ENCODE results near the gene DENND1A.

DNA sequence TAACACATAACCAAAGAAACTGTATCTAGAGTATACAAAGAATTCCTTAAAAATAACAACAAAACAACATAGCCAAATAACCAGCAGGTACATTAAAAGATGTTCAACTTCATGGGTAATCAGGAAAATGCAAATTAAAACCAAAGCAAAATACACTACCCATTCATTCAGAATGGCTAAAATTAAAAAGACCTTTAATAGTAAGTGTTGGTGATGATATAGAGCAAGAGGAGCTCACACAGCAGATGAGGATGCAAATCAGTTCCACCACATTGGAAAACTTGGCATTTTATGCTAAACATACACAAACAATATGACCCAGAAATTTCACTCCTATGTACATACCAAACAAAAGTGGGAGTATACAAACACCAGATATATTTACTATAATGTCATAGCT is 97.8 kb downstream of the DENND1A start:
- no peak for TF ChIP-seq POLR2AphosphoS5 (IDR thresholded peaks at IDR 0.05)
- TF ChIP-seq, protein P1, sequence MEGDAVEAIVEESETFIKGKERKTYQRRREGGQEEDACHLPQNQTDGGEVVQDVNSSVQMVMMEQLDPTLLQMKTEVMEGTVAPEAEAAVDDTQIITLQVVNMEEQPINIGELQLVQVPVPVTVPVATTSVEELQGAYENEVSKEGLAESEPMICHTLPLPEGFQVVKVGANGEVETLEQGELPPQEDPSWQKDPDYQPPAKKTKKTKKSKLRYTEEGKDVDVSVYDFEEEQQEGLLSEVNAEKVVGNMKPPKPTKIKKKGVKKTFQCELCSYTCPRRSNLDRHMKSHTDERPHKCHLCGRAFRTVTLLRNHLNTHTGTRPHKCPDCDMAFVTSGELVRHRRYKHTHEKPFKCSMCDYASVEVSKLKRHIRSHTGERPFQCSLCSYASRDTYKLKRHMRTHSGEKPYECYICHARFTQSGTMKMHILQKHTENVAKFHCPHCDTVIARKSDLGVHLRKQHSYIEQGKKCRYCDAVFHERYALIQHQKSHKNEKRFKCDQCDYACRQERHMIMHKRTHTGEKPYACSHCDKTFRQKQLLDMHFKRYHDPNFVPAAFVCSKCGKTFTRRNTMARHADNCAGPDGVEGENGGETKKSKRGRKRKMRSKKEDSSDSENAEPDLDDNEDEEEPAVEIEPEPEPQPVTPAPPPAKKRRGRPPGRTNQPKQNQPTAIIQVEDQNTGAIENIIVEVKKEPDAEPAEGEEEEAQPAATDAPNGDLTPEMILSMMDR (IDR thresholded peaks at IDR 0.05), result no peak
- TF ChIP-seq POLR2A (IDR thresholded peaks at IDR 0.05), result no peak
- TF ChIP-seq EP300 (IDR thresholded peaks at IDR 0.05), result no peak
